ENCODE results near the gene KLHL2.
A peak's percentile ranks its signal among the peaks of the same experiment; 100 is the strongest.

KLHL2 gene

DNA sequence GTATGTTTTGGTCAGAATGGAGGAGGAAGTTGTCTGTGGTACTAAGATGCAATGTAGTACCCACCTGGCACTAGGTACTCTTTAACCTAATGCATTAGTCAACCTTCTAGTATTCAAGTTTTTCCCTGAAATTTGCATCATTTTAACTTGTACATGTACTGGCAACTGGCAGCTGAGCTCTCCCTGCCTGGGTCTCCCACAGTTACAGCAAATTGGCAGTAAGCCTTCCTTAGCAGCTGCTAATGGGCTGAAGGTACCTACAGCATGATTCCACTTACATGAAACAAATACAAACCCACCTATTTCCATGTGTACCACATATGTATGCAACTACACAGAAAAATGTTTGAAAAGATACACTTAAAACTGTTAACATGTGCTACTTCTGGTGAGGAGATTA lies 8.1 kb upstream of the KLHL2 start:
- ChIA-PET POLR2A (interaction anchor here (1.0 kb wide), 1 partner anchor 128 kb away, joined by 3 read pairs; the partner anchor contains the start of gene MSMO1), CTCF (interaction anchor here (1.5 kb wide), 1 partner anchor 68 kb away, joined by 6 read pairs; no protein-coding TSS in a partner anchor)
- DNase-seq (ENCODE audit: extremely low spot score): no peak
- TF ChIP-seq, protein P1, sequence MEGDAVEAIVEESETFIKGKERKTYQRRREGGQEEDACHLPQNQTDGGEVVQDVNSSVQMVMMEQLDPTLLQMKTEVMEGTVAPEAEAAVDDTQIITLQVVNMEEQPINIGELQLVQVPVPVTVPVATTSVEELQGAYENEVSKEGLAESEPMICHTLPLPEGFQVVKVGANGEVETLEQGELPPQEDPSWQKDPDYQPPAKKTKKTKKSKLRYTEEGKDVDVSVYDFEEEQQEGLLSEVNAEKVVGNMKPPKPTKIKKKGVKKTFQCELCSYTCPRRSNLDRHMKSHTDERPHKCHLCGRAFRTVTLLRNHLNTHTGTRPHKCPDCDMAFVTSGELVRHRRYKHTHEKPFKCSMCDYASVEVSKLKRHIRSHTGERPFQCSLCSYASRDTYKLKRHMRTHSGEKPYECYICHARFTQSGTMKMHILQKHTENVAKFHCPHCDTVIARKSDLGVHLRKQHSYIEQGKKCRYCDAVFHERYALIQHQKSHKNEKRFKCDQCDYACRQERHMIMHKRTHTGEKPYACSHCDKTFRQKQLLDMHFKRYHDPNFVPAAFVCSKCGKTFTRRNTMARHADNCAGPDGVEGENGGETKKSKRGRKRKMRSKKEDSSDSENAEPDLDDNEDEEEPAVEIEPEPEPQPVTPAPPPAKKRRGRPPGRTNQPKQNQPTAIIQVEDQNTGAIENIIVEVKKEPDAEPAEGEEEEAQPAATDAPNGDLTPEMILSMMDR (IDR thresholded peaks at IDR 0.05; ENCODE audit: control extremely low read depth, extremely low read depth, low read depth, missing control alignments): no peak

DNA sequence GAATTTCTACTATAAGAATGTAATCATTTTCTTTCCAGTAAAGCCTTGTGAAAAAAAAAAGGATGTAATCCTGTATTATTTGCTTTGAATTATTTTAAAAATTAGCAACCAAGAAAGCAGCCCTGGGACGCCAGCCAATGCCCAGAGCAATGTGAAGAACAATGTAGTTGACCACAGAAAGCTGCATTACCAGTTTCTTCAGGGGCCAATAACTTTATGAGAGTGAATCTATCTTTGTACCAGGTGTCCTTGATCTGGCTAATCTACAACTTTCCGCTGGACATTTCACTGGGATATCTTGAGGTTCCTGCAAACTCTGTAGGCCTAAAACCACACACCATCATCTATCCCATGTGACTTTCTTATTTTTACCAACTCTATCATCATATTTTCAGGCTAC lies 7.6 kb upstream of the KLHL2 start:
- CTCF ChIA-PET: interaction anchor here (1.5 kb wide), 1 partner anchor 69 kb away, joined by 6 read pairs; no protein-coding TSS in a partner anchor
- no peak for DNase-seq (ENCODE audit: extremely low spot score)
- TF ChIP-seq, protein P1 (IDR thresholded peaks at IDR 0.05; ENCODE audit: control extremely low read depth, extremely low read depth, low read depth, missing control alignments): no peak
- POLR2A ChIA-PET: interaction anchor here (1.0 kb wide), 1 partner anchor 128 kb away, joined by 3 read pairs; the partner anchor contains the start of gene MSMO1

DNA sequence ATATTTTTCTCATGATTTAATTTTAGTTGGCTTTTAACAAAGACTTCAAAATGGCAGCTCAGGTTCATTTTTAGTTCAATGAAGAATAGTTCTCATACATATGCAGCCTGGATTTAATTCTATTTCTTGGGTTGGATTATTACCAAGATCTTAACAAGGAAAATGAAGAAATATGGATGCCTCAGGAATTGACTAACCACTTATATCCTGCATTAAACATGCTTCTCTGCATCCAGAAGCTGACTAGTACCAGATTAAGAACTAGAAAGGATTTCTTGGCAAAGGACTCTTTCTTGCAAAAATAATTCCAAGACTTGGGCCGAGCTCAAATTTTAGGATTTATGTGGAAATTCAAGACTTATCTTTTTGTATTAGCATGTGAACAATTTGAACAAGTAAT lies 5.6 kb upstream of the KLHL2 start:
- CTCF ChIA-PET: interaction anchor here (1.3 to 3.3 kb wide), 2 partner anchors 70 to 89 kb away, joined by 3 to 15 read pairs; partner anchors contain the start of gene TMEM192
- POLR2A ChIA-PET: no interaction called here

DNA sequence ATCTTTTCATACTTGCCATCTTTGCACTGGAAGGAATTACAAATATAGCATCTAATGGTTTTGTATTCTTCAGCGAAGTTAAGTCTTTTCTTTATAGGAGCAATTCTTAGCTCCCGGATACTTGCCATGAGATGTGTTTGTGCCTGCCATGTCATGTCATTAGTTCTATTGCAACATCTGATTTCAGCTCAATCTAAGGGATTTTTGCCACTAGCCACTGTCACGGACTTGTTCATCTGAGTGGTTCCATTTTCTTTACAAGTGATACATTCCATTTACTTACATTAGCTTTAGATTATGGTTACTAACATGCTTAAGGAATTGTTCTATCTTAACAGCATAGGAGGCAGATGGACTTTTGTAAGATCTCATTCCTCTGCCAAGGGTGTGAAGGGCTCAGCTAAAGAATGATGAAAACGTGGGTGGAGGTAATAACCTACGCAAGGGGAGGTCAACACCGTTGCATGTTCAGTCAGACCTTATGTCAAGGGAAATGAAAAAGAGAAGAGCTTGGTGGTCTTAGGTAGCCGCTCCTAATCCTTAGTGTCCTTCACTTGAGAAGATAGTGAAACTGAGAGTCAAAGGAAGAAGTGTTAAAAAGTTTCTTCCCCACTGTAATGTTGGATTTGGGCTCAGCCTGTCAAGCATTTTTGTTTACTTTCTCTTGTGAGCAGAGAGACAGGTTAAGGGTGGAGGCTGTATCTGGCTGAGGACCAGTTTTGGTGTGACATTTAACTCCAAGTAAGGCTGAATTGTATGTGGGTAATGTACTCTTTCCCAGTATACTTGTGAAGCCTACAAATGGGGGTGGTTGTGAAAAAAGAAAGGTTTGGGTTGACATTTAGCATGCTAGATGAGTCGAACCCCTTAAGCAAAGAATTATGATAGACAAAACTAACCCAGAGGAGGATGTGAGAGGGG lies 3.6 kb upstream of the KLHL2 start:
- CTCF ChIA-PET: interaction anchor here (0.8 to 3.3 kb wide), 5 partner anchors 13 to 73 kb away, joined by 3 to 15 read pairs (median 5); no protein-coding TSS in a partner anchor
- TF ChIP-seq, protein P1 (IDR thresholded peaks at IDR 0.05; ENCODE audit: control extremely low read depth, extremely low read depth, low read depth, missing control alignments): no peak
- peak; percentile 9 for DNase-seq (ENCODE audit: extremely low spot score)

More for the DNA sequence above, 5.6 kb upstream of the KLHL2 start:
- TF ChIP-seq, protein P1 (IDR thresholded peaks at IDR 0.05; ENCODE audit: control extremely low read depth, extremely low read depth, low read depth, missing control alignments): no peak
- DNase-seq (ENCODE audit: extremely low spot score): no peak

DNA sequence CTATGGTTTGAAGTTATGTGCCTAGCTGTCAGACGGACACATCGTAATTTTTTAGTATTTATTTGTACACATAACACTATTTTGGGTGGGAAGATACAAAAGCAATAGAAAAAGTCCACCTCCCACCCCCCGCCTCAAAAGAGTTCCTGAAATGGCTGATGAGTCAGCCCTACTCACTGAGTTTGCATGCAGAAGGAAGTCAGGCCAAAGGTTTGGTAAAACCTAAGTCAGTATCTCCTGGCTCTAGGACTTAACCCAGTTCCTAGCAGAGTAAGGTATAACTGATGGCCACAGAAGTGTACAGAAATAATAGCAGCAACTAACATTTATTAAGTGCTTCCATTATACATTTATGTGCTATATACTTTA lies 2.9 kb upstream of the KLHL2 start:
- DNase-seq (ENCODE audit: extremely low spot score): peak; percentile 21
- TF ChIP-seq, protein P1 (IDR thresholded peaks at IDR 0.05; ENCODE audit: control extremely low read depth, extremely low read depth, low read depth, missing control alignments): no peak
- ChIA-PET CTCF (interaction anchor here (1.2 kb wide), 1 partner anchor 73 kb away, joined by 5 read pairs; no protein-coding TSS in a partner anchor), POLR2A (no interaction called here)

More for the DNA sequence above, 3.6 kb upstream of the KLHL2 start:
- POLR2A ChIA-PET: no interaction called here

DNA sequence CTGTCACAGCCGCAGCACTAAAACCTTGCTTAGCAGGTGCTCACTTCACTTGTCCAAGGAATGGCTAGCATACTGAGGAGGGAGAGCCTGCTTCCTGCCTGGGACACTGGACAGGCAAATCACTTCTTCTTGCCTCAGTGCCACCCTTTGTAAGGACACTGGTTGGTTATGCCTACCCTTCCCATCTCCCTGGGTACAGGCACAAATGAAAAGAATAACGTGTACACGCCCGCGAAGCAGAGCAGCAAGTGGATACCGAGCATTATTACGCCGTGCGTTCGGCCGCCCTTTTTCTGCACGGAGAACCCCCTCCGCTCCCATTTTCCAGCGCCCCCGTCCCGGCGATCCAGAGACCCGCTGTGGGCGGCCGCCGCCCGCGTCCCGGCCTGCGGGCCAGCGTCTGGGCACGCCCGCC lies 338 bp upstream of the KLHL2 start:
- CTCF ChIA-PET: no interaction called here
- POLR2A ChIA-PET: no interaction called here
- TF ChIP-seq, protein P1 (IDR thresholded peaks at IDR 0.05; ENCODE audit: control extremely low read depth, extremely low read depth, low read depth, missing control alignments): no peak
- DNase-seq (ENCODE audit: extremely low spot score): peak; percentile 43

All from GM10248 (cell line).